H9 (cell line): ENCODE data around the gene NXPH4. TPM values are rescaled to one million over a fixed set of nuclear protein-coding genes. Genes with fewer than 3 reads are reported as not detected.

Experiments
- DNase-seq: peaks from one replicate; pipeline ENCODE4 v3.0.0-alpha.2; 2017
- H2AFZ ChIP-seq: one replicate; pipeline ENCODE4 v1.6.1; 2013; ENCODE audit warnings: mild to moderate bottlenecking, low read length, control low read depth, moderate library complexity
- H2AK5ac ChIP-seq: 2 replicates; pipeline ENCODE4 v1.6.1; 2013; ENCODE audit warnings: low read length, control low read depth, mixed read lengths; ENCODE audit not compliant: insufficient read length
- H2BK120ac ChIP-seq: one replicate; pipeline ENCODE4 v1.6.1; 2013; ENCODE audit warnings: low read depth, mild to moderate bottlenecking, low read length, control low read depth, inconsistent platforms; ENCODE audit not compliant: poor library complexity, severe bottlenecking
- H2BK12ac ChIP-seq: 2 replicates; pipeline ENCODE4 v1.6.1; 2013; ENCODE audit warnings: low read length, control low read depth, mixed read lengths, low read depth; ENCODE audit not compliant: insufficient read length
- H2BK15ac ChIP-seq: 2 replicates; pipeline ENCODE4 v1.6.1; 2013; ENCODE audit warnings: low read depth, low read length, control low read depth
- H2BK20ac ChIP-seq: one replicate; pipeline ENCODE4 v1.6.1; 2013; ENCODE audit warnings: low read depth, mild to moderate bottlenecking, low read length, control low read depth, inconsistent platforms; ENCODE audit not compliant: poor library complexity, severe bottlenecking
- H2BK5ac ChIP-seq: 2 replicates; pipeline ENCODE4 v1.6.1; 2013; ENCODE audit warnings: low read length, control low read depth, mixed read lengths; ENCODE audit not compliant: insufficient read length
- H3K14ac ChIP-seq: 2 replicates; pipeline ENCODE4 v1.6.1; 2013; ENCODE audit warnings: low read length, control low read depth; ENCODE audit not compliant: insufficient read depth
- H3K18ac ChIP-seq: 2 replicates; pipeline ENCODE4 v1.6.1; 2013; ENCODE audit warnings: low read depth, mild to moderate bottlenecking, mixed read lengths, low read length, control low read depth; ENCODE audit not compliant: insufficient read length
- H3K23ac ChIP-seq: 2 replicates; pipeline ENCODE4 v1.6.1; 2013; ENCODE audit warnings: low read length, control low read depth, mixed read lengths, low read depth; ENCODE audit not compliant: insufficient read length
- H3K23me2 ChIP-seq: 2 replicates; pipeline ENCODE4 v1.6.1; 2013; ENCODE audit warnings: low read depth, mild to moderate bottlenecking, mixed read lengths, low read length, control low read depth; ENCODE audit not compliant: insufficient read length, poor library complexity, severe bottlenecking
- H3K27ac ChIP-seq: 2 replicates; pipeline ENCODE4 v1.5.1; 2013; ENCODE audit warnings: low read length, control low read depth, mixed read lengths, low read depth; ENCODE audit not compliant: insufficient read length
- H3K27me3 ChIP-seq: 2 replicates; pipeline ENCODE4 v1.6.1; 2013; ENCODE audit warnings: low read length, control low read depth, inconsistent platforms; ENCODE audit not compliant: insufficient read depth
- H3K4ac ChIP-seq: 2 replicates; pipeline ENCODE4 v1.6.1; 2013; ENCODE audit warnings: low read depth, mild to moderate bottlenecking, control low read depth, inconsistent platforms, low read length, moderate library complexity
- H3K4me1 ChIP-seq: 2 replicates; pipeline ENCODE4 v1.6.1; 2013; ENCODE audit warnings: low read length, control low read depth, inconsistent platforms; ENCODE audit not compliant: insufficient read depth
- H3K4me2 ChIP-seq: 2 replicates; pipeline ENCODE4 v1.6.1; 2013; ENCODE audit warnings: low read length, control low read depth, mixed read lengths; ENCODE audit not compliant: insufficient read length, insufficient read depth
- H3K56ac ChIP-seq: 2 replicates; pipeline ENCODE4 v1.6.1; 2013; ENCODE audit warnings: low read depth, mild to moderate bottlenecking, mixed read lengths, low read length, control low read depth; ENCODE audit not compliant: insufficient read length
- H3K79me1 ChIP-seq: 2 replicates; pipeline ENCODE4 v1.6.1; 2013; ENCODE audit warnings: low read depth, mild to moderate bottlenecking, moderate library complexity, low read length, control low read depth, inconsistent platforms; ENCODE audit not compliant: insufficient read depth, poor library complexity, severe bottlenecking
- H3K79me2 ChIP-seq: 2 replicates; pipeline ENCODE4 v1.6.1; 2013; ENCODE audit warnings: low read length, control low read depth, inconsistent platforms; ENCODE audit not compliant: insufficient read depth
- H3K9ac ChIP-seq: 2 replicates; pipeline ENCODE4 v1.6.1; 2013; ENCODE audit warnings: low read length, control low read depth, mixed read lengths; ENCODE audit not compliant: insufficient read length; ENCODE audit errors: extremely low read depth
- H3K9me3 ChIP-seq: one replicate; pipeline ENCODE4 v1.6.1; 2013; ENCODE audit warnings: low read depth, low read length, inconsistent platforms; ENCODE audit not compliant: control insufficient read depth
- H3T11ph ChIP-seq: one replicate; pipeline ENCODE4 v1.6.1; 2013; ENCODE audit warnings: mild to moderate bottlenecking, low read length, control low read depth, inconsistent platforms
- H4K20me1 ChIP-seq: one replicate; pipeline ENCODE4 v1.6.1; 2013; ENCODE audit not compliant: control insufficient read depth, insufficient read length, insufficient read depth
- H4K5ac ChIP-seq: 2 replicates; pipeline ENCODE4 v1.6.1; 2013; ENCODE audit warnings: low read depth, mild to moderate bottlenecking, mixed read lengths, low read length, control low read depth; ENCODE audit not compliant: insufficient read length
- H4K8ac ChIP-seq: replicated peaks from 2 replicates; pipeline ENCODE4 v1.6.1; 2013; ENCODE audit warnings: low read length, control low read depth, mixed read lengths, low read depth; ENCODE audit not compliant: insufficient read length
- H4K91ac ChIP-seq: 2 replicates; pipeline ENCODE4 v1.6.1; 2013; ENCODE audit warnings: low read depth, mild to moderate bottlenecking, moderate library complexity, mixed read lengths, low read length, control low read depth; ENCODE audit not compliant: insufficient read length
- H3K27ac Mint-ChIP-seq, 3 experiments: 2 replicates in 2 of 3; 3 replicates in 1 of 3; pipeline ENCODE4 v1.8.0; 2020 to 2021; ENCODE audit warnings: mixed read lengths in 3 of 3, mild to moderate bottlenecking in 1 of 3, moderate library complexity in 1 of 3
- H3K27me3 Mint-ChIP-seq: 2 replicates; pipeline ENCODE4 v1.8.0; 2021; ENCODE audit warnings: low read depth, mild to moderate bottlenecking, moderate library complexity, mixed read lengths
- H3K36me3 Mint-ChIP-seq, 3 experiments: 2 replicates in 2 of 3; 3 replicates in 1 of 3; pipeline ENCODE4 v1.8.0; 2020 to 2021; ENCODE audit warnings: low read depth in 3 of 3, mixed read lengths in 3 of 3; ENCODE audit not compliant: insufficient read depth in 1 of 3
- H3K4me1 Mint-ChIP-seq, 2 experiments: 2 replicates each; pipeline ENCODE4 v1.8.0; 2020; ENCODE audit warnings: mixed read lengths in 2 of 2
- H3K4me3 Mint-ChIP-seq, 2 experiments: 2 replicates in 1 of 2; 3 replicates in 1 of 2; pipeline ENCODE4 v1.8.0; 2020 to 2021; ENCODE audit warnings: mild to moderate bottlenecking in 2 of 2, mixed read lengths in 2 of 2, moderate library complexity in 1 of 2
- H3K9me3 Mint-ChIP-seq, 2 experiments: 2 replicates in 1 of 2; 3 replicates in 1 of 2; pipeline ENCODE4 v1.8.0; 2020; ENCODE audit warnings: mild to moderate bottlenecking in 2 of 2, mixed read lengths in 2 of 2, moderate library complexity in 1 of 2
- WGBS: extraction: QIAGEN DNeasy Blood & Tissue Kit; methylation state at CpG from one replicate; pipeline ENCODE4 v1.1.7; 2013; ENCODE audit warnings: missing lambda C conversion rate, low lambda C conversion rate, mixed read lengths; ENCODE audit not compliant: insufficient read length; ENCODE audit errors: extremely low coverage; 5-methylcytosine and 5-hydroxymethylcytosine counted together
- total RNA-seq: library from RNA; stranded (reverse); gene quantifications from 2 replicates; pipeline ENCODE4 v1.2.1, GENCODE V29; 2021
- TF ChIP-seq, protein P1 (sequence below): fragments of 200-600 bp; sonication (generic); conservative IDR thresholded peaks from 3 replicates; pipeline ENCODE4 v1.8.0; 2021; ENCODE audit warnings: antibody characterized with exemption, mild to moderate bottlenecking

The NXPH4 gene
- total RNA-seq, 1 experiment from 2014 or later, result 2.1 TPM

GRCh38 chr12:57247041-57247440, 30.4 kb downstream of the NXPH4 start:
- TF ChIP-seq, protein P1, sequence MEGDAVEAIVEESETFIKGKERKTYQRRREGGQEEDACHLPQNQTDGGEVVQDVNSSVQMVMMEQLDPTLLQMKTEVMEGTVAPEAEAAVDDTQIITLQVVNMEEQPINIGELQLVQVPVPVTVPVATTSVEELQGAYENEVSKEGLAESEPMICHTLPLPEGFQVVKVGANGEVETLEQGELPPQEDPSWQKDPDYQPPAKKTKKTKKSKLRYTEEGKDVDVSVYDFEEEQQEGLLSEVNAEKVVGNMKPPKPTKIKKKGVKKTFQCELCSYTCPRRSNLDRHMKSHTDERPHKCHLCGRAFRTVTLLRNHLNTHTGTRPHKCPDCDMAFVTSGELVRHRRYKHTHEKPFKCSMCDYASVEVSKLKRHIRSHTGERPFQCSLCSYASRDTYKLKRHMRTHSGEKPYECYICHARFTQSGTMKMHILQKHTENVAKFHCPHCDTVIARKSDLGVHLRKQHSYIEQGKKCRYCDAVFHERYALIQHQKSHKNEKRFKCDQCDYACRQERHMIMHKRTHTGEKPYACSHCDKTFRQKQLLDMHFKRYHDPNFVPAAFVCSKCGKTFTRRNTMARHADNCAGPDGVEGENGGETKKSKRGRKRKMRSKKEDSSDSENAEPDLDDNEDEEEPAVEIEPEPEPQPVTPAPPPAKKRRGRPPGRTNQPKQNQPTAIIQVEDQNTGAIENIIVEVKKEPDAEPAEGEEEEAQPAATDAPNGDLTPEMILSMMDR, result no peak
- H3K79me2 ChIP-seq, result no peaks in the 10 kb centered on the region
- Mint-ChIP-seq H3K4me3 (no peak overlapping the region), H3K4me1 (peaks cover 46 to 59% of the 10 kb centered on the region in 2 experiments), H3K36me3 (peaks cover 0 to 3% (median 2%) of the 10 kb centered on the region in 3 experiments; a peak in 3 of 7 replicates), H3K27ac (peak overlapping the region in 1 of 3 experiments; percentile 7; a peak in 2 of 7 replicates), H3K27me3 (peaks cover 27% of the 10 kb centered on the region), H3K9me3 (no peaks in the 10 kb centered on the region)
- no peaks in the 10 kb centered on the region for H3K9me3 ChIP-seq
- no peak overlapping the region for H2BK12ac ChIP-seq
- H2BK20ac ChIP-seq, result no peak overlapping the region
- H3K27ac ChIP-seq, result no peak overlapping the region
- peak; percentile 64 for DNase-seq
- no peak overlapping the region for H3K4ac ChIP-seq
- no peak overlapping the region for H2BK120ac ChIP-seq
- no peaks in the 10 kb centered on the region for H4K20me1 ChIP-seq
- no peaks in the 10 kb centered on the region for H3K79me1 ChIP-seq
- H4K5ac ChIP-seq, result no peak overlapping the region
- no peak overlapping the region for H3T11ph ChIP-seq
- no peak overlapping the region for H3K23ac ChIP-seq
- peaks cover 4% of the 10 kb centered on the region for H3K27me3 ChIP-seq
- H3K14ac ChIP-seq, result no peak overlapping the region
- no peak overlapping the region for H3K9ac ChIP-seq
- H3K4me2 ChIP-seq, result no peak overlapping the region
- no peak overlapping the region for H3K18ac ChIP-seq
- WGBS, result no CpG with 5 or more reads among the region's 1 CpG
- no peak overlapping the region for H2AK5ac ChIP-seq
- peaks cover 10% of the 10 kb centered on the region for H3K4me1 ChIP-seq
- H3K23me2 ChIP-seq, result peaks cover 3% of the 10 kb centered on the region
- no peak overlapping the region for H4K8ac ChIP-seq
- H4K91ac ChIP-seq, result no peak overlapping the region
- H3K56ac ChIP-seq, result no peak overlapping the region
- H2AFZ ChIP-seq, result no peak overlapping the region
- no peak overlapping the region for H2BK15ac ChIP-seq
- H2BK5ac ChIP-seq, result no peak overlapping the region
